Measurements from ENCODE around the gene CLIP4. TPM values are rescaled to one million over a fixed set of nuclear protein-coding genes. Genes with fewer than 3 reads are reported as not detected.

Gene CLIP4
- total and polyA plus RNA-seq, 2 of the 13 experiments (the other 11 are each of a cell fraction or from before 2014, with no cell fraction given) = 0.46 to 0.49 TPM

DNA sequence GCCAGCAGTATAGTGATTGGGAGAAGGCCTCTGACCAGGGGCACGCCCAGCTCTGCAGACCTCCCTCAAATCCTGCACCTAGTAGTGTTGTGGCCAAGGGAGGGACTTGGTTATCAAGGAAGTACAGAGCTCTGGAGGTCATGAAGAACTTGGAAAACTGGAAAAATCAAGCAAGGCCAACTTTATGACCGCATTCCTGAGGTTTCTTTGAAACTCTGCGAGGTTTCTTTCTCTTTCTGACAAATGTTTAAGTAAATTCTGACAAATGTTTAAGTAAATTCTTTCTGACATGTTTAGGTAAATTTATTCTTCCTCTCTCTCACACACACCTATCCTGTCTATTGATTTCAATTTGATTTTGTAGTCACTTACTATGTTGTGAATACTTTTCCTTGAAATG lies 31.0 kb downstream of the CLIP4 start (continued):
- TF ChIP-seq, protein P1, sequence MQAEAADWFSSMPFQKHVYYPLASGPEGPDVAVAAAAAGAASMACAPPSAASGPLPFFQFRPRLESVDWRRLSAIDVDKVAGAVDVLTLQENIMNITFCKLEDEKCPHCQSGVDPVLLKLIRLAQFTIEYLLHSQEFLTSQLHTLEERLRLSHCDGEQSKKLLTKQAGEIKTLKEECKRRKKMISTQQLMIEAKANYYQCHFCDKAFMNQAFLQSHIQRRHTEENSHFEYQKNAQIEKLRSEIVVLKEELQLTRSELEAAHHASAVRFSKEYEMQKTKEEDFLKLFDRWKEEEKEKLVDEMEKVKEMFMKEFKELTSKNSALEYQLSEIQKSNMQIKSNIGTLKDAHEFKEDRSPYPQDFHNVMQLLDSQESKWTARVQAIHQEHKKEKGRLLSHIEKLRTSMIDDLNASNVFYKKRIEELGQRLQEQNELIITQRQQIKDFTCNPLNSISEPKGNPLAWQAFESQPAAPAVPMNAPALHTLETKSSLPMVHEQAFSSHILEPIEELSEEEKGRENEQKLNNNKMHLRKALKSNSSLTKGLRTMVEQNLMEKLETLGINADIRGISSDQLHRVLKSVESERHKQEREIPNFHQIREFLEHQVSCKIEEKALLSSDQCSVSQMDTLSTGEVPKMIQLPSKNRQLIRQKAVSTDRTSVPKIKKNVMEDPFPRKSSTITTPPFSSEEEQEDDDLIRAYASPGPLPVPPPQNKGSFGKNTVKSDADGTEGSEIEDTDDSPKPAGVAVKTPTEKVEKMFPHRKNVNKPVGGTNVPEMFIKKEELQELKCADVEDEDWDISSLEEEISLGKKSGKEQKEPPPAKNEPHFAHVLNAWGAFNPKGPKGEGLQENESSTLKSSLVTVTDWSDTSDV (CRISPR knock-in tag; IDR thresholded peaks at IDR 0.05) = no peak
- no peak for TF ChIP-seq RARG (CRISPR knock-in tag; IDR thresholded peaks at IDR 0.05; ENCODE audit: low read depth)
- no peak for TF ChIP-seq MLLT10 (CRISPR knock-in tag; IDR thresholded peaks at IDR 0.05)
- no peak for TF ChIP-seq CENPX (CRISPR knock-in tag; IDR thresholded peaks at IDR 0.05)
- TF ChIP-seq, protein P2, sequence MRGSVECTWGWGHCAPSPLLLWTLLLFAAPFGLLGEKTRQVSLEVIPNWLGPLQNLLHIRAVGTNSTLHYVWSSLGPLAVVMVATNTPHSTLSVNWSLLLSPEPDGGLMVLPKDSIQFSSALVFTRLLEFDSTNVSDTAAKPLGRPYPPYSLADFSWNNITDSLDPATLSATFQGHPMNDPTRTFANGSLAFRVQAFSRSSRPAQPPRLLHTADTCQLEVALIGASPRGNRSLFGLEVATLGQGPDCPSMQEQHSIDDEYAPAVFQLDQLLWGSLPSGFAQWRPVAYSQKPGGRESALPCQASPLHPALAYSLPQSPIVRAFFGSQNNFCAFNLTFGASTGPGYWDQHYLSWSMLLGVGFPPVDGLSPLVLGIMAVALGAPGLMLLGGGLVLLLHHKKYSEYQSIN (CRISPR knock-in tag; IDR thresholded peaks at IDR 0.05; ENCODE audit: borderline replicate concordance) = no peak

DNA sequence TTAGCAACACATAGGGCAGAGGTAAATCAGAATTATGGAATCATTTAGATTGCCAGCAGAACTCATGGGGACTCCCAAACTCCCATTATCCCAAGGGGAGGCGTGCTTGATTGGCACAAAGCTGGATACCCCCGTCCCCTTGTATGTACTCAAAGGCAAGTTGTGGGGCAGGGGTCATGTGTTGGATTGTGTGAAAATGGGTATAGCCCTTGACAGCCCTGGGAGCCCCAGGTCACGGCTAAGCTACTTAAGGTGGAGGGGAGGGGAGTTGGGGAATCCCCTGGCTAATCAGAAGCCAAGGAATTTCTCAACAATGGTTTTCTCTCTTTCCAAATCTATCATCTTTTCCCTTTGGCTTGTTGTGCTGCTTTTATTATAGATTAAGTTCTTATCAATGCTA lies 32.7 kb downstream of the CLIP4 start:
- no peak overlapping the region for H3K27ac ChIP-seq (ENCODE audit: extremely low read length, insufficient read depth, low read length)
- no peaks in the 10 kb centered on the region for H3K9me3 ChIP-seq (ENCODE audit: low read length)
- H3K9ac ChIP-seq (ENCODE audit: insufficient read depth, low read depth, low read length) = no peak overlapping the region
- H3K27me3 ChIP-seq (ENCODE audit: control insufficient read depth in 1 of 2, insufficient read depth in 2 of 2, low read length in 2 of 2) = no peaks in the 10 kb centered on the region
- DNase-seq (ENCODE audit: low spot score) (no peak), FAIRE-seq (no peak), ATAC-seq (no peak)
- H3K4me1 ChIP-seq (ENCODE audit: insufficient read depth, low read length) = no peaks in the 10 kb centered on the region
- CTCF ChIA-PET (ENCODE audit: low intra/inter-chr PET ratio, low total read pairs) = no interaction called here
- in situ Hi-C loops (cut with HindIII; ENCODE audit: extremely low pct_ligation_motif_present, low pct_unique_long_range_greater_than_20kb) = no loop called here
- 19% methylated on average over 3 of the region's 3 CpGs for WGBS (ENCODE audit: low lambda C conversion rate)
- H3K4me3 ChIP-seq (replicated peaks in 1 of 3; ENCODE audit: insufficient read depth in 1 of 3, low read depth in 2 of 3, low read length in 3 of 3) = no peak overlapping the region
- H3K36me3 ChIP-seq (replicated peaks in 1 of 2; ENCODE audit: control insufficient read depth in 1 of 2, insufficient read depth in 2 of 2, low read length in 2 of 2) = no peaks in the 10 kb centered on the region
- H4K20me1 ChIP-seq (ENCODE audit: insufficient read depth, low read length) = no peaks in the 10 kb centered on the region
- TF ChIP-seq HNRNPH1 (optimal IDR thresholded peaks at IDR 0.05; ENCODE audit: low read depth, low read length) (no peak), CHCHD3 (CRISPR knock-in tag; IDR thresholded peaks at IDR 0.05) (no peak)
- H3K79me2 ChIP-seq (ENCODE audit: insufficient read depth, low read length) = no peaks in the 10 kb centered on the region
- POLR2A ChIA-PET = no interaction called here
- no peak overlapping the region for H2AFZ ChIP-seq (ENCODE audit: low read length)
- H3K4me2 ChIP-seq (ENCODE audit: low read depth, low read length) = no peak overlapping the region
- intact Hi-C loops (cut with micrococcal nuclease; ENCODE audit: unreplicated experiment) = no loop called here
- no TSS peak for BruUV-seq (replicated peaks)
